Measurements from ENCODE around the gene LRIG2.
A peak's percentile ranks its signal among the peaks of the same experiment; 100 is the strongest.
"Not testable (repeated sequence)": the region's sequence is repeated elsewhere in the genome, so short reads cannot be mapped to it uniquely, and the experiment has no call there.

Gene LRIG2

GRCh38 chr1:113058941-113059706 is 13.9 kb upstream of the LRIG2 start:
- in situ Hi-C loops (cut with HindIII; ENCODE audit: low sequenced_read_pairs): no loop called here
- TF ChIP-seq CTCF (IDR thresholded peaks at IDR 0.05; ENCODE audit: low read depth, low read length, missing control alignments): no peak
- no peak overlapping the region for H3K4me3 ChIP-seq (ENCODE audit: low read depth, low read length)
- no peak for DNase-seq (ENCODE audit: low read depth)

DNA sequence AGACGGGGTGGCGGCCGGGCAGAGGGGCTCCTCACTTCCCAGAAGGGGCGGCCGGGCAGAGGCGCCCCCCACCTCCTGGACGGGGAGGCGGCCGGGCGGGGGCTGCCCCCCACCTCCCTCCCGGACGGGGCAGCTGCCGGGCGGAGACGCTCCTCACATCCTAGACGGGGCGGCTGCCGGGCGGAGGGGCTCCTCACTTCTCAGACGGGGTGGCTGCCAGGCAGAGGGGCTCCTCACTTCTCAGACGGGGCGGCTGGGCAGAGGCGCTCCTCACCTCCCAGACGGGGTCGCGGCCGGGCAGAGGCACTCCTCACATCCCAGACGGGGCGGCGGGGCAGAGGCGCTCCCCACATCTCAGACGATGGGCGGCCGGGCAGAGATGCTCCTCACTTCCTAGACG is 9.5 kb upstream of the LRIG2 start:
- H3K4me3 ChIP-seq (ENCODE audit: low read depth, low read length); in situ Hi-C loops (cut with HindIII; ENCODE audit: low sequenced_read_pairs); DNase-seq (ENCODE audit: low read depth): not testable (repeated sequence)

DNA sequence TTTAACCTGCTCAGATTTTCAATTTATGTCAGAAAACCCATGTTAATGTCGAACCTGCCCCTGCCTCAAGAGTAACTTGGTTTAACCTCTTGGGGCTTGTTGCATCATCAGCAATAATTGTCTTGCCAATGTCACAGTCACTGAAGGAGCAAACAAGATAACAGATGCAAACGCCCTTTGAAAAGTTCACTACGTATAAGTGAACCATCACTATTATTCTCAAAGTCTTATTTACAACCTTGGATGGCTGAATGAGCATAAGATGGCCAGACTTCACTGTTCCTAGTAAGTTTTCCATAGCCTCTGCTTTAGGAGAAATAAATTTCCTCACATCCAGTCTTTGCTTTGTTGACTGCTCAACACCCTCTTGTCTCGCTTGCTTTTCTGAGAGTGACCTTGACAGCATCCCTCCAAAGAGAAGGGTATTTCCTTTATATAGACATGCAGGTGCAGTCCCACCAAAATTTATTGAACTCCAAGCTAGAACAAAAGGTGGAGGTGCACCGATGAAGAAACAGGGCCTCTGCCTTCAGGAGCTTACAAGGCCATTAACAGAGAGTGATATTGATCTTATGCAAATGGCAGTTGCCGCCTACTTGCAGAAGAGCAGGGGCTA is 749 bp upstream of the LRIG2 start:
- no peak for TF ChIP-seq CTCF (IDR thresholded peaks at IDR 0.05; ENCODE audit: low read depth, low read length, missing control alignments)
- peak overlapping the region; percentile 96 for H3K4me3 ChIP-seq (ENCODE audit: low read depth, low read length)
- DNase-seq (ENCODE audit: low read depth): no peak
- in situ Hi-C loops (cut with HindIII; ENCODE audit: low sequenced_read_pairs): no loop called here

DNA sequence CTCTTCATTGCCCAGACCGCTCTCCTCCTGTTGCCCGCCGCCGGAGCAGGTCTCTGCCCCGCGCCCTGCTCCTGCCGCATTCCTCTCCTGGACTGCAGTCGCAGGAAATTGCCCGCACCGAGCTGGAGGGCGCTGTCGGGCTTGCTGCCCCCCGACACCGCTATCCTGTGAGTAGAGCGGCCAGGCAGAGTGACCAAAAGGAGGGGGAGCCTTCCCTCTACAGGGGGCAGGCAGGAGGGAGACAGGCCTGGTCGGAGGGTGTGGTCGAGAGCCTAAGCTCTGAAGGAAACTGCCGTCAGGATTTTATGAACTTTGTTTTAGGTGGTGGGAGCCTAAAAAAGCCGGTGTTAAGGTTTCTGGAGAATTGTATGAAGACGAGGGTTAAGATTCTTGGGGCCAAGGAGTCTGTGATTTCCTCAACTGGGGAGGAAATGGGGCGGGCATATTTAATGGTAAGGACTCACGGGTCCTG is 517 bp downstream of the LRIG2 start:
- peak; percentile 57 for TF ChIP-seq CTCF (IDR thresholded peaks at IDR 0.05; ENCODE audit: low read depth, low read length, missing control alignments)
- H3K4me3 ChIP-seq (ENCODE audit: low read depth, low read length): peak overlapping the region; percentile 96
- in situ Hi-C loops (cut with HindIII; ENCODE audit: low sequenced_read_pairs): no loop called here
- no peak for DNase-seq (ENCODE audit: low read depth)

DNA sequence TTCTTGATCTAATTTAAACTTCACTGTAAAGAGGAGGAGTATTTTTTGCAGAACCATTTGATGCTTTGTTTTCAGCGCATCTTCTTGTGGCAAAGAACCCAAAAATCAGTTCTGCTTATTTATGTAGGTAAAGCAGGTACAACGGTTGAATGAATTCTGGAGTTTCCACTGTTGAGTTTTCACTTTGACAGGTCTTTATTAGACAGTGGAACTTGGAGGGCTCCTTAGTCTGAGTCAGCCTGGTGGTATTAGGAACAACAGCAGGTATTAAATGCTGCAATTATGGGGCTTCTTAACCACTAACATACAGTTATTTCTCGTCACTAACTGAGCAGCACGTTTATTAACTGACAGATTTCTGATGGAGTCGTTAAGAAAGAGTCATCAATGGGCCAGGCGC is 1.2 kb downstream of the LRIG2 start:
- H3K4me3 ChIP-seq (ENCODE audit: low read depth, low read length): peak overlapping the region; percentile 96
- peak; percentile 8 for TF ChIP-seq CTCF (IDR thresholded peaks at IDR 0.05; ENCODE audit: low read depth, low read length, missing control alignments)
- in situ Hi-C loops (cut with HindIII; ENCODE audit: low sequenced_read_pairs): no loop called here
- DNase-seq (ENCODE audit: low read depth): no peak

DNA sequence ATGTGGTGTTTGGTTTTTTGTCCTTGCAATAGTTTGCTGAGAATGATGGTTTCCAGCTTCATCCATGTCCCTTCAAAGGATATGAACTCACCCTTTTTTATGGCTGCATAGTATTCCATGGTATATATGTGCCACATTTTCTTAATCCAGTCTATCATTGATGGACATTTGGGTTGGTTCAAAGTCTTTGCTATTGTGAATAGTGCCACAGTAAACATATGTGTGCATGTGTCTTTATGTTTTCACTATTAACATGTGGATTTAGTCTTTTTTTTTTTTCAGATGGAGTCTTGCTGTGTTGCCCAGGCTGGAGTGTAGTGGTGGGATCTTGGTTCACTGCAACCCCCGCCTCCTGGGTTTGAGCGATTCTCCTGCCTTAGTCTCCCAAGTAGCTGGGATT is 5.0 kb downstream of the LRIG2 start:
- in situ Hi-C loops (cut with HindIII; ENCODE audit: low sequenced_read_pairs); H3K4me3 ChIP-seq (ENCODE audit: low read depth, low read length); DNase-seq (ENCODE audit: low read depth): not testable (repeated sequence)

GRCh38 chr1:113086541-113086940 is 13.5 kb downstream of the LRIG2 start:
- no peak for TF ChIP-seq CTCF (IDR thresholded peaks at IDR 0.05; ENCODE audit: low read depth, low read length, missing control alignments)
- no peak for DNase-seq (ENCODE audit: low read depth)
- in situ Hi-C loops (cut with HindIII; ENCODE audit: low sequenced_read_pairs): no loop called here
- no peak overlapping the region for H3K4me3 ChIP-seq (ENCODE audit: low read depth, low read length)

All from astrocyte of the cerebellum (primary cell).